Loucy (cell line): ENCODE measurements around the gene OR2D3.

Experiments used
- EZH2phosphoT487 ChIP-seq: fragments of 200-600 bp; IDR thresholded peaks from 2 replicates; pipeline ENCODE4 v1.6.1; 2018; ENCODE audit warnings: antibody characterized with exemption, mild to moderate bottlenecking, moderate library complexity, borderline replicate concordance
- TF ChIP-seq, protein P1 (sequence below): fragments of 200-600 bp; sonication (generic); conservative IDR thresholded peaks from 2 replicates; pipeline ENCODE4 v1.5.1; 2014; ENCODE audit warnings: mild to moderate bottlenecking, antibody characterized with exemption, low read length

DNA sequence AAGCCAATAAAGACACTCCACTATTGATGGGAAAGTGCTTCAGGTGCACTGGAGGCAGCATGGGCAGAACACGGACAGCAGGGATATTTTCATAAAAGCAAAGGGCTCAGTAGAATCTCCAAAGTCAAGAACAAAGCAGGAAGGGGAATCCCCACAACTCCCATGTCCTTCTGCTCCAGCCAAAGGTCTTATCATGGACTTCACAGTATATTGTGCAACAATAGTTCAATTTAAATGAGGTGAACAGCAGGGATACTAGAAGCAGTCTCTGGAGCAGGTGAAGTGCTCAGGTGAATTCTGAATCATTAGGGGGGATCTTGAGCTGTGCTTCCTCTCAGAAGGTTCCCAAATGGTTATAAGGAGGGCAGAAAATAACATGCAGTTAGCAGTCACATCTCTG is 21.9 kb upstream of the OR2D3 start:
- TF ChIP-seq, protein P1, sequence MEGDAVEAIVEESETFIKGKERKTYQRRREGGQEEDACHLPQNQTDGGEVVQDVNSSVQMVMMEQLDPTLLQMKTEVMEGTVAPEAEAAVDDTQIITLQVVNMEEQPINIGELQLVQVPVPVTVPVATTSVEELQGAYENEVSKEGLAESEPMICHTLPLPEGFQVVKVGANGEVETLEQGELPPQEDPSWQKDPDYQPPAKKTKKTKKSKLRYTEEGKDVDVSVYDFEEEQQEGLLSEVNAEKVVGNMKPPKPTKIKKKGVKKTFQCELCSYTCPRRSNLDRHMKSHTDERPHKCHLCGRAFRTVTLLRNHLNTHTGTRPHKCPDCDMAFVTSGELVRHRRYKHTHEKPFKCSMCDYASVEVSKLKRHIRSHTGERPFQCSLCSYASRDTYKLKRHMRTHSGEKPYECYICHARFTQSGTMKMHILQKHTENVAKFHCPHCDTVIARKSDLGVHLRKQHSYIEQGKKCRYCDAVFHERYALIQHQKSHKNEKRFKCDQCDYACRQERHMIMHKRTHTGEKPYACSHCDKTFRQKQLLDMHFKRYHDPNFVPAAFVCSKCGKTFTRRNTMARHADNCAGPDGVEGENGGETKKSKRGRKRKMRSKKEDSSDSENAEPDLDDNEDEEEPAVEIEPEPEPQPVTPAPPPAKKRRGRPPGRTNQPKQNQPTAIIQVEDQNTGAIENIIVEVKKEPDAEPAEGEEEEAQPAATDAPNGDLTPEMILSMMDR = no peak
- TF ChIP-seq EZH2phosphoT487 = no peak
